Hematopoietic multipotent progenitor cell treated with erythropoietin and hydrocortisone succinate and interleukin-3 and kit ligand, for 15 days (in vitro differentiated cells): ENCODE results near the gene RNF183.
"Not testable (repeated sequence)": the region's sequence is repeated elsewhere in the genome, so short reads cannot be mapped to it uniquely, and the experiment has no call there.

Experiments used
- DNase-seq: peaks from one replicate; pipeline ENCODE4 v3.0.0-alpha.2; 2015; ENCODE audit warnings: low spot score

Gene RNF183

DNA sequence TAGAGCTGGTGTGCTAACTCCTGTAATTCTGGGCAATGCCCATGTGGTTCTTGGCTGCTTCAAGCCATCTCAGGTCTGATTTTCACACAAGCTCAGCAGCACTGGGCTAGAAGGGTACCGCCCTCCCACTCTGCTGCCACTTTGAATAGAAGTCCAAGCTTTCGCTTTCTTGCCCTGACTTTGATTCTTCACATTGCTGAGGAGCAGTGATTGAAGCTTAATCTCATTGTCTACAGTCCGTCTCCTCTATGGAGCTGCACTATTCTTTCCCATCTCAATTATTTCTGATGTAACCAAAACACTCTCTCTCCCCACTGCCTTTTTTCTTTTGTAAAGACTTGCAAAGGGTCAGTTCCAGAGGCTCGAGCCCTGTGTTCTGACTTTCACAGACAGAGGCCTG is 12.9 kb upstream of the RNF183 start:
- DNase-seq, result no peak

DNA sequence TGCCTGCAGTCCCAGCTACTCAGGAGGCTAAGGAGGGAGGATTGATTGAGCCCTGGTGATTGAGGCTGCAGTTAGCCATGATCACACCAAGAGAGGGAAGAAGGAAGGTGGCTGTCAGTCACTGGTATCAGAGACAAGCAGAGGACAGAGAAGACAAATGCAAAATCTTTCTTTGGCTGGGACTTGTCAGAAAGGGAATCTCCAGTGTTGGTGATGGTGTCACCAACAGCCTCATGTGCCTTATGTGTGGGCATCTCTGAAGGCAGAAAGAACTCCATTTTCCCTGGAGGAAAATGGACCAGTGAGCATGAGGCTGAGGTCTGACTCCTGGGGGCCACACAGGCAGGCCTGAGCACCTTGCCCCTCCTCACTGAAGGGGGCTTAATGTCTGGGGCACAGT is 12.1 kb upstream of the RNF183 start:
- DNase-seq, result no peak

DNA sequence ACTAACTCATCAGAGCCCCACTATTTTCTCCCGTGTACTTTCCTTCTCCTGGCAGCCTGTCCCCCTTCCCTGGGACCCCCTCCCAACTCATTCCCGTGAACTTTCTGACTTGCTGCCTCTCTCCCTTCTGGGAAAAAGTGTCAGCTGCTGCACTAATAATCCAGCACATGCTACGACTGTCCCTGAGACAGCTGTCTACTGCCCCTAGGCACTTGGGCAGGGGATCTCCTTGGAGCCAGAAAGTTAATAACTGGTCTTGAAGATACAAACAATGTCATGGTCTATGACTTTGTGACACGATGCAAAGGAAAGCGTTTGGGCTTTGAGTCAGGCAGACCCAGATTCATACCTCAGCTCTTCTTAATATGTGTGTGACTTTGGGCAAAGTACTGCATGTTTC is 10.1 kb upstream of the RNF183 start:
- no peak for DNase-seq

DNA sequence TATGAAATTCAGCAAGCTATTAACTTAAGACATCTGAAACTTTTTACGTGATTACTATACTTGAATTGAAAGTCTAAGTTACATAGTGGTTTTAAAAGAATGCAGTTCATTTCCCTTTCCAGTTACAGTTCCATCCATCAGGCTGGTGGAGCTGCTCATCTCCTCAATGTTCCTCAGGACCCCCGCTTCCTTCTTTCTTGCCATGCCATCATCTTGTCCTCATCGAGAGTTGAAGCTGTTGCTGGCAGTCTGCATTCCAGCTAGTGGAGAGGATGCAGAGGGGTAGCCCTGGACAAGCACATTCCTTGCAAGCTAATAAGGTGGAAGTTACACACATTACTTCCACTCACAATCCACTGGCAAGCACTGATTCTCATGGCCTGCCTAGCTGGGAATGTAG is 8.8 kb upstream of the RNF183 start:
- no peak for DNase-seq

DNA sequence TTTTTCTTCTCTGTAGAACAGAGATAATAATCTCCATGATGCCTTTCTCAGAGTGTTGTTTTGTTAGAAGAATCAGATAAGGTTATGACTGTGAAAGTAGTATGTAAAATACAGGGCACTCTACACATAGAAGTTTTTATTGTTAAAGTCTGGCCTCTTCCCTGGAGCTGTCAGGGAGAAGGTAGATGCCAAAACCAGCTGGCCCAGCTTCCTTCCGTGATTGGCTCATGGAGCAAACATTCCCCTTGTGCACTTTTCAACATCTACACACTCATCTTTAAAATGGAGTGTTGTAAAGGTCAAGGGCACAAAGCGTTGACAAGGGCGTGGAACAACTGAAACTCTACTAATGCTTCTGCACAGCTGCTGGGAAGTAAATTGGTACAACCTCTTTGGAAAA is 7.4 kb upstream of the RNF183 start:
- no peak for DNase-seq

DNA sequence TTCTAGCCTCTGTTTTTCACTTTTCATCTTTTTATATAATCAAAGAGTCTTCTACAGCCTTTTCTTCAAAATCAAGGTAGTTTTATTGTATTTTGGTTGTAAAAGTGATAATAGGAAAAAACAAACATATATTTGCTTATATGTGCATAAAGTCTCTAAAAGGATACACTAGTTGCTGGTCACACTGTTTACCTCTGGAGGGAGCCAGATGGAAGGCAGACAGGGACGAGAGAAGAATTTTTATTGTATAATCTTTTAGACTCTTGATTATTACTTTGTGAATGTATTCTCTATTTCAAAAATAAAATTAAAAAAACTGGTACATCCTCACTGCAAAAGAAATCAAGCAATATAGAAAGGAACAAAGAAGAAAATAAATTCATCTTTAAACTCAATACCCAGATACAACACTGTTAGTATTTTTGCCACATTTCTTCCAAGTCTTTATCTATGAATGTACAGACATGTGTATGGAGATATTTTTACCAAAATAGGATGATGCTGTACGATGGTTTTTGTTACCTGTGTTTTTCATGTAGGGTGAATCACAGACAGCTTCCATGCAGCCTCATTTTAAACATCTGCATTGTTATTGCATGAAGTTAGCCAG is 6.1 kb upstream of the RNF183 start:
- DNase-seq, result peak; percentile 76

DNA sequence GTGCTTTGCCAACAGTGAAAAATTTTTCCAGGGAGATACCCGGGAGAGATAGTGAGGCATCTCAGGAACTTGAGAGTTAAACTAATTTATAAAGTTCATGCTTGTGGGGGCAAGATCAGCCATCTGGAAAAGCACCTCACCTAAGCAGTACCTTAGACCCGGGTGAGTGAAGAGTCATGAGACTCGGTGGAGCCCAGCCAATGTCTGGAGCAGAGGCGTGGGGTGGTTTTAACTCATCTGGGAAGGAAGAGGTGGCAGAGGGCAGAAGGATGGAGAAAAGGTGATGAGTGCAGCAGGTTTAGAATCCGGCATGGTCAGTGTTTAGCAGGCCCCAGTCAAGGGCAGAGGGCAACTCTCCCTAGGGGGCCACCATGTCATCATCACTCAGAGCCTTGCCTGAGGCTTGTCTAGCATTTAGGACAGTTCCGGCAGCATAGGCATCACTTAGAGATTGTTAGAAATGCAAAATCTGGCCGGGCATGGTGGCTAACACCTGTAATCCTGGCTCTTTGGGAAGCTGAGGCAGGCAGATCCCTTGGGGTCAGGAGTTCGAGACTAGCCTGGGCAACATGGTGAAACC is 4.3 kb upstream of the RNF183 start:
- no peak for DNase-seq

DNA sequence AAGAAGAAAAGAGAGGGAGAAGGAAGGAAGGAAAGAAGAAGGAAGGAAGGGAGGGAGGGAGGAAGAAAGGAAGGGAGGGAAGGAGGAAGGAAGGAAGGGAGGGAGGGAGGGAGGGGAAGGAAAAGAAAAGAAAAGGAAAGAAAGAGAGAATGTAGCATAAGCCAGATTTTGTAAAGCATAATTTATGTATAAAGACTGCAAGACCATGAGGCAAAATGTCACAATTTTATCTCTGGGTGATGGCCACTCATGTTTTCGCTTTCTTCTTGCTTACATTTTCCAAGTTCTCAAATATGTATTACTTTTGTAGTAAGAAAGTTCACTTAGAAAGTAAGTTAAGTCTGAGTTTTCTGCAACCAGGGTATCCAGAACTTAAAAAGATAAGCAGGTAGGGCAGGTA is 3.4 kb upstream of the RNF183 start:
- DNase-seq, result no peak

DNA sequence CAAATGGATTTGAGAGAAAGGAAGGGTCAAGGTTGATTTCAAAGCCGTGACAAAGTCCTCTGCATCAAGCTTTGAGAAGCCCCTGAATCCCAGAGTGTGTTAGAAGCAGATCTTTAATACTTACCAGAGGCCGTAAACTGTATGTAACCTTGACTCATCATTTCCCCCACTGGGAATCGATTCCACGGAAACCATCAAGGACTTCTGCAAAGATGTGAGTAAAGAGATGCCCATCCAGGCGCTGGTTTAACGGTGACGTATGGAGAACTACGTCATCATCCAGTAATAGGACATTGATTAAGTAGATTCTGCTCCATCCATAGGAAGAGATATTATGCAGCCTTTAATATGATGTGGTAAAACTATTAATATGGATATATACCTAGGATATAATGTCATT is 1.6 kb downstream of the RNF183 start:
- no peak for DNase-seq

DNA sequence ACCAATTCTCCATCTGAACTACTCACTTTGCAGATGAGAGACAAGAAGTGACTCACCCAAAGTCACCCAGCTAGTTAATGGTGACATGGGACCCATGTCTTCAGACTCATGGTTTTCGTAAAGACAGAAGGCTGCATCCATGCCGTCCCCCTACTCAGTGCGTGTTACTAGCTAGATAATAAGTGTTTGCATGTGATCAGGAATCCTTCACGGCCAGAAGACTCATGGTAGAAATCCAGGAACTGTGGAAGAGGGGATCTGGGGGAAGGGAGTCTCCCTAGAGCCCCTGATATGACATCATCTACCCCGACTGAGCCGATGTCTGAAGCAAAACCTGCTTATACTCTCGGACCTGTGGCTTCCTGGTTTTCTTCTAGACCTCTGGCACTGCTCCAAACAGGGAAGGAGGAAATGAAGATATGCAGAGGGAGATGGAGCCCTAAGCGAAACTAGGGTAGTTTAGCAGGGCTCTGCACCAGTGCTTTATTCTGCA is 3.3 kb downstream of the RNF183 start:
- peak; percentile 25 for DNase-seq

DNA sequence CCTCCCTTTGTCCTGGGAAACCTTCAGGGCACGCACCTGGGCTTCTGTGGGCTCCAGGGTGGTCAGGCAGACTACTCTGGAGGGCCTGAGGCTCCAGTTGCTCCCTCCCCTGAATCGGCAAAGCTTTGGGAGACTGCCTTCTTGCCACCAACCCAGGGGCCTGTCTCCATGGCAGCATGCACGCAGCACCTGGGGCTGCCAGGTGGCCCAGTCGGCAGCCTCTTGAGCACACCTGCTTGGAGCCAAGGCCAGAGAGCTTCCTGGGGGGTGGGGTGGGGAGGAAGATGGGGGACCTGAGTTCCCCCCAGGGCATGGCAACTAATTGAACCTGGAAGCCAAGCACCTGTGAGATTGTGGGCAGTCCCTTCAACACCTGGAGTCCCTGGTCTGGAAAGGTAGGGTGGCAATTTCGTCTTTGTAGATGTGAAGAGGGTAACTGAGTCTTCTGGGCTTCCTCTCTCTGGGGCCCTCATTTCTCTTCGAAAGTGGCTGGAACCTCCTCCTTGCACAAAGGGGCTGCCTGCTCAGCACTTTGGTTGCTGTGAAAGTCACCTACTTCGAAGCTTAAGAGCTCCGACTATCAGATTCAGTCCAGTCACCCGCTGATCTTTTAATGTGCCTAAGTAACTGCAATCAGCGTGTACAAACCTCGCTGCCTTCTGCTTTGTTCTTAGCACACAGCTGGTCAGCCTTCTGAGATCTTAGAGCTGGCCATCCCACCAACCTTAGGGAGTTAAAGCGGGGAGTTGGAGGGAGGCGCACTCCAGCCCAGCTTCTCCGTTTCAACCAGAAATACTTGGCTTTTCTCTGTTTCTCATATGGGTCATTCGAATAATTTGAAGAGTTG is 4.0 kb downstream of the RNF183 start:
- no peak for DNase-seq

DNA sequence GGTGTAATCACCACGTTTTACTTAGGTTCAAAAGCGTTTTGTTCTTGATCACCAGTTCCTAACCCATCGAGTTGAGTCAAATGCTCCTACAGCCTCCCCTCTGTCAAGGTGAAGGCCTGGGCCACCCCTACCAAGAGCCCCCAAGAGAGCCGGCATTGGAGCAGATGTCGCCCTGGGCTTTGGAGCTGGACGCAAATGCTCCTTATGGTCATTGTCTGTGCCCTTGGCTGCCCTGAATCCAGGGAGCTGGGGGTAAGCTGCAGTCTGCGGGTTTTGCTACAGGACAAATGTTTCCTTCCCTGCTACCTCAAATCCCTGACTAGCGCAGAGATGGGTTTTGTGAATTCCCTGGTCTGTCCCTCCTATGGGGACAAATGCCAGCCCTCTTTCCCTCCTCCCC is 4.9 kb downstream of the RNF183 start:
- no peak for DNase-seq

DNA sequence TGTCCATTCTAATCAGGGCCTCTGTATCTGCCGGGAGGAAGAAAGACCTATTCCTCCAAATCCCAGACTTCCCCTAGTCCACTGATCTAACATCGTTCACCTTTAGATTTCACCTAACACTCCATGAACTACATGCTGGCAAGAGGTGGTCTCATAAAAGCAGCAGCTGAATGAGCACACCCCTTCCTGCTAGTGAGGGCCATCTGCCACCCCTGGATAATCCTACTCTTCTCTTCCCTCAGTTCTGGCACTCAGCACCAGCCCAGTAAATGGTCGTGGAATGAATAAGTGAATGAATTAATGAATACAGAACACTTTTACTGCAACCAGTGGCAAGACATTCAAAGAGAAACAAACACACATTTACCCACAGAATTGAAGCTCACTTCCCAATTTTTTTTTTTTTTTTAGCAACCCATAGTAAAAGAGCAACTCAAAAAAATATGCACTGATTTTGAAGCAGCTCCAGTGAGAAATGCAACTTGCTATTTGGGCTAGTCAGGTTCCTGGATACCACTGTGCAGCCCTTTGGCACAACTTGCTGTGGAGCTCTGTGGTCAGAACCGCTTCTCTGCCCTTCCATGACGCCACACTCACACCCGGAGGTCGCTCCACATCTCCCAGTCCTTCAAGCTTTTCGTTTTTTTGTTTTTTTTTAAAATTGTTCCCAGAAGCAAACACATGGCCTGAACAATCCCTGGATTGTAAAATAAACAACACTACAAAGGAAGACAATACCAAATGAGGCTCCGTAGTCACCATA is 6.2 kb downstream of the RNF183 start:
- DNase-seq, result no peak

DNA sequence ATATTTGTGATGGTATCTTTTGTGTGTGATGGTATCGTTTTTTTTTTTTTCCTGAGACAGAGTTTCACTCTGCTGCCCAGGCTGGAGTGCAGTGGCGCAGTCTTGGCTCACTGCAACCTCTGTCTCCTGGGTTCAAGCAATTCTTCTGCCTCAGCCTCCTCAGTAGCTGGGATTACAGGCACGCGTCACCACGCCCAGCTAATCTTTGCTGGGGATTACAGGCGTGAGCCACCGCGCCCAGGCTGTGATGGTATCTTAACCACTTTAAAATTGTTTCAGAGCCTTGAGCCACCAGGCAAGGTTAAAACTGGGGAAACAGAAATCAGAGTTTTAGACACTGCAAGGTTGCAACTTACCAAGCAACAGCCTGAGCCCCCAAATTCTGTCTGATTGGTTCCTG is 6.9 kb downstream of the RNF183 start:
- DNase-seq, result not testable (repeated sequence)

DNA sequence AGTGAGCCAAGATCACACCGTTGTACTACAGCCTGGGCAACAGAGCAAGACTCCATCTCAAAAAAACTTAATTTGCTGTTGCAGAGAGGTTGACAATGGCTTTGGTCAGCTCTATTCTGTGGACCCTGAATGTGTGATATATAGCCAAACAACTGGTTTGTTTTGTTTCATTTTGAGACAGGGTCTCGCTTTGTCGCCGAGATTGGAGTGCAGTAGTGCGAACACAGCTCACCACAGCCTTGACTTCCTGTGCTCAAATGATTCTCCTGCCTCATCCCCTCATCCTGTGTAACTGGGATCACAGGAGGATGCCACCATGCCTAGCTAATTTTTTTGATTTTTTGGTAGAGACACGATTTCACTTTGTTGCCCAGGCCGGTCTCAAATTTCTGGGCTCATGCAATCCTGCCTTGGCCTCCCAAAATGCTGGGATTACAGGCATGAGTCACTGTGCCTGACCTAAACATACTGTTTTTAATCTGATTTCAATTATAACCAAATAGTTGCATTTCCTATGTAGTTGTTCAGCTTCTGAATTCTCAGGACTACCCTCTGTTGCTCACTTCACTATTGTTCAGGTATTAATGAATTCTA is 9.8 kb downstream of the RNF183 start:
- DNase-seq, result no peak

DNA sequence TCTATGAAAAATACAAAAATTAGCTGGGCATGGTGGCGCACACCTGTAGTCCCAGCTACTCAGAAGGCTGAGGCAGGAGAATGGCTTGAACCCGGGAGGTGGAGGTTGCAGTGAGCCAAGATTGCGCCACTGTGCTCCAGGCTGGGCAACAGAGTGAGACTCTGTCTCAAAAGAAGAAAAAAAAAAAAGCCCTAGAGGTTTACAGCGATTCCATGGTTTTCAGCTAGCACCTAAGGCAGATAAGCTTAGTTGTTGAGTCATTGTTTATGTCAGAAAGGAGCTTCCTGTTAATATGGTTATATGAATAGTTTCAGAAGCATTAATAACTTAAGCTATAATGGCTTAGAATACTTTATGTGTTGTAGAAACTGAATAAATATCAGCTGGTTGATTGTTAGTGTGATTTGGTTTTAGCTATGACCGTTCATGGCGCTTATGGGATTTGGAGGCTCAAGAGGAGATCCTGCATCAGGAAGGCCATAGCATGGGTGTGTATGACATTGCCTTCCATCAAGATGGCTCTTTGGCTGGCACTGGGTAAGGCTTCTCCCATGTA is 13.0 kb downstream of the RNF183 start:
- peak; percentile 28 for DNase-seq

DNA sequence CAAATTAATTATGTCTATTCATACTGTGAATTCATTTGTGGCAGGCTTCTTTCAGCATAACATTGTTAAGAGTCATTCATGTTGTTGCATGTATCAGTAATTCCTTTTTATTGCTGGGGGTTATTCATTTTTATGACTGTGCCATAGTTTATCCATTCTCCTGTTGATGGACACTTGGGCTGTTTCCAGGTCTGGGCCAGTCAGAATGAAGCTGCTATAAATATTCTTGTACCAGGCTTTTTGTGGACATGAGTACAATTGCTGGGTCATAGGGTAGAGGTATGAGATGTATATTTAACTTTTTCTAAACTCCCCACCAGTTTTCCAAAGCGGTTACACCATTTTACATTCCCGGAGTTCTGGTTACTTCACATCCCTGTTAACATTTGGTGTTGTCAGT is 14.1 kb downstream of the RNF183 start:
- DNase-seq, result no peak

DNA sequence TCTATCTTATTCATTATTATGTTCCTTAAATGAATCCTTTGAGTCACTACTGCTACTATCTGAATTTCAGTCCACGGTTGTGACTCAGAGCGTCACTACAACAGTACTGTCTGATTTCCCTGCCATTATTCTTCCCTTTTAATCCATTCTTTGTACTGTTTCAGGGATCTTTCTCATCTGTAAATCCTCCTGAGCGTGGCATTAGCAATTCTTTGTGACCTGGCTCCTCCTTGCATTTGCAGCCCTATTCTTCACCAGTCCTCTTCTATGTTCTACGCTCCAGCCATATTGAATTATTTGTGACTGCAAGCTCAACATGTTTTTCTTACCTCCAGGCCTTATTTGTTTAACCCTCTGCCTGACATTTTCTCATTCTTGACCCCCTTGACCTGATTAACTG is 21.8 kb downstream of the RNF183 start:
- no peak for DNase-seq

DNA sequence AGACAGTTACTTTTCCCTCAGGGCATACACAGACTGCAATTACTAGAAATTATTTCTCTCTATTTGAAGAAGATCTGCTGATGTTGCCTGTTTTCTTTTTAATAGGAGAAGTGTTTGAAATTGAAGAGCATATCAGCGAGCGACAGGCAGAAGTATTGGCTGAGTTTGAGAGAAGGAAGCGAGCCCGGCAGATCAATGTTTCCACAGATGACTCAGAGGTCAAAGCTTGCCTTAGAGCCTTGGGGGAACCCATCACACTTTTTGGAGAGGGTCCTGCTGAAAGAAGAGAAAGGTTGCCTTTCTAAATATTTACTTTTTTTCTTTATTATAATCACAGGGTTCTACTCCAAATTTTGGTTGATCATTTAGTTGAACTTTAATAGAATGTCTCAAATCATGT is 24.3 kb downstream of the RNF183 start:
- DNase-seq, result no peak

DNA sequence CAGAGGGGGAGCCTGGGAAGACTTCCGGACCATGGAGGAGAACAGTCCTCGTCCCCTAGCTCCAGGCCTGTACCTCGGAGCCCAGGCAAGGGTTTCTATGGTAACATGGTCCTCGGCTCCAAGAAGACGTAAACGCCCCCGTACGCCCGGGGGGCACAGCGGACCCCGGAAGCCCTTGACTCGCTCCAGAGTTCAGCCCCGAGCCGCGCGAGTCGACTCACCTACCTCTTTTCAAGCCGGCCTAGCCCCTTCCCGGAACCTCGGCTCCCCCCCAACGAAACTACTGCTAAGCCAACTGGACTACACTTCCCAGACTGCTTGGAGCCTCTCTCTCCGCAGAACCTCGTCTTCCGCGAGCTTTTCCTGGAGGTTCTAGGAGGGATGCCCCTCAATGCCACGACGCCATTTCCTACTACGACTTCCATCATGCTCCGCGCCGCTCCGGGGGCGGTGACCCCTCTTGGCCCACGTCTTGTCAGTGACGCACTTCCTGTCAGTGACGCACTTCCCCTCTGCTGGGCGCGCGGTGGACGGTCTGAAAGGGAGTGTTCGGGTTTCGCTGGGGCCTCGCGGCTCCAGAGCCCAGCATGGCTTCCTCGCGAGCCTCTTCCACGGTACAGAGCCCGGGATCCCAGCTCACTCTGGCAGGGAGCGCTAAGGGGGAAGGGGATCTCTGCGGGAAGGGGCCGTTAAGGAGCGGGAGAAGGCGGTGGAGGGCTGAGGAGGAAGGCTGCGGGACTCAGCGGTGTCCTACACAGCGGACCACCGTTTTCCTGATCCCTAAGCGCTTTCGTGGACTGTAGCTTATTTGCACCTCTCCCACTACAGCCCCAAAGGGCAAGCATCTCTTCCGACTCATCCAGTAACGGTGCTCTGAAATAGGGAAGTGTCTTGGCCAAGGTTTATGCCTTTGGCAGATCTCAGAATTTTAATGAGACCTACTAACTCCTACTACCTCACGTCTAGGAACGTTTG is 27.7 kb downstream of the RNF183 start, which contains the start of the genes CDC26 and PRPF4:
TSS of gene CDC26 (minus strand) at position 416 of the 975 bp plus-strand sequence. CDS start 3,065 bp downstream, outside the sequence.
TSS of gene PRPF4 (plus strand) at position 502 of the 975 bp plus-strand sequence. CDS start at position 588, 86 bp downstream.
- peak; percentile 97 for DNase-seq
